Cardiac muscle cell (in vitro differentiated cells and primary cell): ENCODE results near the gene GALNT9. TPM values are rescaled to one million over a fixed set of nuclear protein-coding genes. Genes with fewer than 3 reads are reported as not detected.

ENCODE experiments used
- DNase-seq, 2 donors: peaks; one replicate each; pipeline versions ENCODE4 v3.0.0 to v3.0.0-alpha.2; 2010 to 2017; ENCODE audit warnings: low read depth in 1 of 2, low spot score in 1 of 2
- H3K27ac ChIP-seq: fragments of 200-600 bp; sonication (generic); 2 replicates; pipeline ENCODE4 v1.5.1; 2016
- H3K27me3 ChIP-seq: fragments of 200-600 bp; sonication (generic); 2 replicates; pipeline ENCODE4 v1.6.0; 2016; ENCODE audit warnings: control low read depth
- H3K36me3 ChIP-seq: fragments of 200-600 bp; sonication (generic); 2 replicates; pipeline ENCODE4 v1.5.1; 2016; ENCODE audit warnings: control low read depth
- H3K4me1 ChIP-seq: fragments of 200-600 bp; sonication (generic); 2 replicates; pipeline ENCODE4 v1.8.1; 2017; ENCODE audit warnings: low read depth, mild to moderate bottlenecking, mixed run types
- H3K4me3 ChIP-seq: fragments of 200-600 bp; sonication (generic); 2 replicates; pipeline ENCODE4 v1.5.1; 2016; ENCODE audit warnings: mild to moderate bottlenecking
- H3K9me3 ChIP-seq: fragments of 200-600 bp; sonication (generic); 2 replicates; pipeline ENCODE4 v1.5.1; 2017; ENCODE audit warnings: low read depth, mild to moderate bottlenecking, control low read depth
- polyA plus RNA-seq: library from polyadenylated mRNA; unstranded; fragments of >200 nt; fragmentation: Nextera tagmentation; extraction: Ambion mirVana; gene quantifications from 2 replicates; pipeline ENCODE4 v1.2.1, GENCODE V29; 2016
- total RNA-seq: library from RNA; depleted of rRNA; stranded (reverse); fragments of >200 nt; gene quantifications from 2 replicates; pipeline ENCODE4 v1.2.3, GENCODE V29; 2016
- TF ChIP-seq, protein P1 (sequence below): IDR thresholded peaks from 2 replicates; pipeline ENCODE4 v1.5.1; 2012; ENCODE audit warnings: low read depth, mild to moderate bottlenecking, low read length

GALNT9 gene
- total and polyA plus RNA-seq, 2 experiments from 2014 or later = 0.42 to 0.45 TPM

DNA sequence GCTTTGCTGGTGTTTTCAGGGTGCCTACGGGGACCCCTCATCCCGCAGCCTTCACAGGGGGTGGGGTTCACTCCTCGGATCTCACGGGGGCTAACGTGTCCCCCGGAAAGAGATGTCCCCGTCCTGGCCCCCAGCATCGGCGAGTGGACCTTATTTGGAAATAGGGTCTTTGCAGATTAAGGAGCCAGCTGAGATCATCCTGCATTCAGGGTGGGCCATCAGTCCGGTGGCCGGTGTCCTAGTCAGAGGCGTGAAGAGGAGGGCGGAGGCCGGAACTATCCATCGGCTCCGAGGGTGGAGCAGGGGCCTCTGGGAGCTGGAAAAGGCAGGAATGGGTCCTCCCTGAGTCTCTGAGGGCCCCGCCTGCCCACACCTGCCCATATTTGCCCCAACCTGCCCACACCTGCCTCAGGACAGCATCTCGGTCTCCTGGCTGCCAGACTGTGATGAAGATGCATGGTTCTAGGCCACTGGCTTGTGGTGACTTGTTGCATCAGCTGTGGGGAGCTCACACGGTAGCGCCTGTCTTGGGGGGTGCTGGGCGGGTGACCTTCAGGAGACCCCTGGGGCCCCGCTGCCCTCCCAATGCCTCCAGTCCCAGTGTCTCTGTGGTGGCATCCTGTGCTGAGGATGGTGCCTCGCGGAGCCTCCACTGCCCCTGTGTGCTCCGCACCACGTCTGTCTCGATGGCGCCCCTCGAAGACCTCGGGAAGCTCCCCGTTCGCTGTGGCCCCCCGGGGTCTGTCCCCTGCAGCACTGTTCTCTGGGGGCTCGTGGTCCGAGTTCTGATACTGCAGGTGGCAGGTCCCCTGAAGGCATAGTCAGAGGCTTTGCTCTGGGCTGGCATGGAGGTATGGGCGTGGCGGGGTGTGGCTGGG lies 170.5 kb downstream of the GALNT9 start:
- Histone ChIP-seq H3K36me3 (no peaks in the 10 kb centered on the region), H3K27ac (no peak overlapping the region), H3K4me3 (no peak overlapping the region), H3K27me3 (peaks cover 10% of the 10 kb centered on the region), H3K9me3 (no peaks in the 10 kb centered on the region), H3K4me1 (no peaks in the 10 kb centered on the region)
- TF ChIP-seq, protein P1, sequence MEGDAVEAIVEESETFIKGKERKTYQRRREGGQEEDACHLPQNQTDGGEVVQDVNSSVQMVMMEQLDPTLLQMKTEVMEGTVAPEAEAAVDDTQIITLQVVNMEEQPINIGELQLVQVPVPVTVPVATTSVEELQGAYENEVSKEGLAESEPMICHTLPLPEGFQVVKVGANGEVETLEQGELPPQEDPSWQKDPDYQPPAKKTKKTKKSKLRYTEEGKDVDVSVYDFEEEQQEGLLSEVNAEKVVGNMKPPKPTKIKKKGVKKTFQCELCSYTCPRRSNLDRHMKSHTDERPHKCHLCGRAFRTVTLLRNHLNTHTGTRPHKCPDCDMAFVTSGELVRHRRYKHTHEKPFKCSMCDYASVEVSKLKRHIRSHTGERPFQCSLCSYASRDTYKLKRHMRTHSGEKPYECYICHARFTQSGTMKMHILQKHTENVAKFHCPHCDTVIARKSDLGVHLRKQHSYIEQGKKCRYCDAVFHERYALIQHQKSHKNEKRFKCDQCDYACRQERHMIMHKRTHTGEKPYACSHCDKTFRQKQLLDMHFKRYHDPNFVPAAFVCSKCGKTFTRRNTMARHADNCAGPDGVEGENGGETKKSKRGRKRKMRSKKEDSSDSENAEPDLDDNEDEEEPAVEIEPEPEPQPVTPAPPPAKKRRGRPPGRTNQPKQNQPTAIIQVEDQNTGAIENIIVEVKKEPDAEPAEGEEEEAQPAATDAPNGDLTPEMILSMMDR = no peak
- no peak for DNase-seq

DNA sequence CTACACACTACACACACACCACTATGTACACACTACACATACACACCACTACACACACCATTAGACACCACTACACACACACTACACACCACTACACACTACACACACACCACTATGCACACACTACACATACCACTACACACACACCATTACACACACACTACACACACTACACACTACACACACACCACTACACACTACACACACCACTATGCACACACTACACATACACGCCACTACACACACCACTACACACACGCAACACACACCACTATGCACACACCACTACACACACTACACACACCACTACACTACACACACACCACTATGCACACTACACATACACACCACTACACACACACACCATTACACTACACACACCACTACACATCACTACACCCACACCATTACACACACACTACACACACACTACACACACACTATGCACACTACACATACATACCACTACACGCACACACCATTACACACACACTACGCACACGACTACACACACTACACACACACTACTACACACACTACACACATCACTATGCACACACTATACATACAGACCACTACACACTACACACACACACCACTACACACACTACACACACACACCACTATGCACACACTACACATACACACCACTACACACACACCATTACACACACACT lies 171.5 kb downstream of the GALNT9 start:
- Histone ChIP-seq H3K36me3 (no peaks in the 10 kb centered on the region), H3K4me1 (no peaks in the 10 kb centered on the region), H3K27me3 (peaks cover 5% of the 10 kb centered on the region), H3K27ac (no peak overlapping the region), H3K9me3 (no peaks in the 10 kb centered on the region), H3K4me3 (no peak overlapping the region)
- no peak for DNase-seq
- TF ChIP-seq, protein P1 = no peak

DNA sequence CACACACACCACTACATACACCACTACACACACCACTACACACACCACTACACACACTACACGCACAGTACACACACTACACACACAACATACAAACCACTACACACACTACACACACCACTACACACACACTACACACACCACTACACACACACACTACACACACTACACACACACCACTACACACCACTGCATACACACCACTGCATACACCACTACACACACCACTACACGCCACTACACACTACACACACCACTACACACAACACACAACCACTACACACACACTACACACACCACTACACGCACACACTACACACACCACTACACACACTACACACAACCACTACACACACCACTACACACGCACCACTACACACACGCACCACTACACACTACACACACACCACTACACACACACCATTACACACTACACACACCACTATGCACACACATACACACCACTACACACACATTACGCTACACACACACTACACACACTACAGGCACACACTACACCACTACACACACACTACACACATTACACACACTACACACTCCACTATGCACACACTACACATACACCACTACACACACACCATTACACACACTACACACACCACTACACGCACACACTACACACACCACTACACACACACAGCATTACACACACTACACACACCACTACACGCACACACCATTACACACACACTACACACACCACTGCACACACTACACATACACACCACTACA lies 172.6 kb downstream of the GALNT9 start:
- no peak overlapping the region for H3K4me3 ChIP-seq
- H3K9me3 ChIP-seq = no peaks in the 10 kb centered on the region
- no peaks in the 10 kb centered on the region for H3K27me3 ChIP-seq
- no peaks in the 10 kb centered on the region for H3K36me3 ChIP-seq
- DNase-seq = no peak
- H3K27ac ChIP-seq = no peak overlapping the region
- H3K4me1 ChIP-seq = no peaks in the 10 kb centered on the region
- TF ChIP-seq, protein P1 = no peak

DNA sequence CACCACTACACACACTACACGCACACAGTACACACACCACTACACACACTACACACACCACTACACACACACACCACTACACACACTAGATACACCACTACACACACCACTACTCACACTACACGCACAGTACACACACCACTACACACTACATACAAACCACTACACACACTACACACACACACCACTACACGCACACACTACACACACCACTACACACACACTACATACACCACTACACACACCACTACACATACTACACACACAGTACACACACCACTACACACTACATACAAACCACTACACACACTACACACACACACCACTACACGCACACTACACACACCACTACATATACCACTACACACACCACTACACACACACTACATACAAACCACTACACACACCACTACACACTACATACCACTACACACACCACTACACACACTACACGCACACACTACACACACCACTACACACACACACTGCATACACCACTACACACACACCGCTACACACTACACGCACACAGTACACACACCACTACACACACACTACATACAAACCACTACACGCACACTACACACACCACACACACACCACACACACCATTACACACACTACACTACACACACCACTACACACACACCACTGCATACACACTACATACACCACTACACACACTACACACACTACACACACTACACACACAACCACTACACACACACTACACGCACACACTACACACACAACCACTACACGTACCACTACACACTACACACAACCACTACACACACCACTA lies 173.4 kb downstream of the GALNT9 start:
- no peak for DNase-seq
- no peaks in the 10 kb centered on the region for H3K27me3 ChIP-seq
- TF ChIP-seq, protein P1 = no peak
- H3K4me1 ChIP-seq = no peaks in the 10 kb centered on the region
- no peak overlapping the region for H3K4me3 ChIP-seq
- H3K27ac ChIP-seq = no peak overlapping the region
- H3K9me3 ChIP-seq = no peaks in the 10 kb centered on the region
- H3K36me3 ChIP-seq = no peaks in the 10 kb centered on the region
